ENCODE measurements around the gene EPOP. TPM values are rescaled to one million over a fixed set of nuclear protein-coding genes. Genes with fewer than 3 reads are reported as not detected.

The EPOP gene
- total RNA-seq, 1 donor from 2014 or later = 8.0 TPM

DNA sequence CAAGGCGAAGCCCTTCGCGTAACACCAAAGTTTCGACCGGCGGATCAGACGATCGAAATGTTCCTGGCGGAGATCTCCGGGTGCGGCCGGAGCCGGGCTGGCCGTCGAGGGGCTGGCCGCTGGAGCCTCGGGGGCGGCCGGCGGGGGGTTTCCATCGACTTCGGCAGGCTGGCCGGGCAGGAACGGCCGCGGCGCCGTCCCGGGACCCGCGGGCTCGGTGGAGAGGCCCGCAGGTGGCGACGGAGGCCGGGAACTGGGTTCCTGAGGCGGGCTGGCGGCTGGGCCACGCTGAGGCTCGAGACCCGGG is 1.1 kb downstream of the EPOP start:
- Mint-ChIP-seq H3K4me3 (peak overlapping the region; percentile 93), H3K27me3 (ENCODE audit: insufficient read depth, low read depth) (peaks cover 53% of the 10 kb centered on the region), H3K4me1 (peaks cover 38% of the 10 kb centered on the region), H3K9me3 (no peaks in the 10 kb centered on the region), H3K27ac (no peak overlapping the region), H3K36me3 (no peaks in the 10 kb centered on the region)
- peak; percentile 73 for DNase-seq (ENCODE audit: low spot score)
- TF ChIP-seq, protein P1, sequence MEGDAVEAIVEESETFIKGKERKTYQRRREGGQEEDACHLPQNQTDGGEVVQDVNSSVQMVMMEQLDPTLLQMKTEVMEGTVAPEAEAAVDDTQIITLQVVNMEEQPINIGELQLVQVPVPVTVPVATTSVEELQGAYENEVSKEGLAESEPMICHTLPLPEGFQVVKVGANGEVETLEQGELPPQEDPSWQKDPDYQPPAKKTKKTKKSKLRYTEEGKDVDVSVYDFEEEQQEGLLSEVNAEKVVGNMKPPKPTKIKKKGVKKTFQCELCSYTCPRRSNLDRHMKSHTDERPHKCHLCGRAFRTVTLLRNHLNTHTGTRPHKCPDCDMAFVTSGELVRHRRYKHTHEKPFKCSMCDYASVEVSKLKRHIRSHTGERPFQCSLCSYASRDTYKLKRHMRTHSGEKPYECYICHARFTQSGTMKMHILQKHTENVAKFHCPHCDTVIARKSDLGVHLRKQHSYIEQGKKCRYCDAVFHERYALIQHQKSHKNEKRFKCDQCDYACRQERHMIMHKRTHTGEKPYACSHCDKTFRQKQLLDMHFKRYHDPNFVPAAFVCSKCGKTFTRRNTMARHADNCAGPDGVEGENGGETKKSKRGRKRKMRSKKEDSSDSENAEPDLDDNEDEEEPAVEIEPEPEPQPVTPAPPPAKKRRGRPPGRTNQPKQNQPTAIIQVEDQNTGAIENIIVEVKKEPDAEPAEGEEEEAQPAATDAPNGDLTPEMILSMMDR (IDR thresholded peaks at IDR 0.05) = no peak
- TF ChIP-seq EZH2 (IDR thresholded peaks at IDR 0.05) = no peak
- no peak for TF ChIP-seq EZH2phosphoT487 (IDR thresholded peaks at IDR 0.05)
- H3K9ac ChIP-seq = peak overlapping the region; percentile 7
- H4K20me1 ChIP-seq (ENCODE audit: low read depth) = peaks cover 35% of the 10 kb centered on the region
- H2AFZ ChIP-seq (replicated peaks) = no peak overlapping the region
- H3K9me3 ChIP-seq (ENCODE audit: low read depth) = no peaks in the 10 kb centered on the region
- peaks cover 38% of the 10 kb centered on the region for H3K4me1 ChIP-seq
- H3K4me3 ChIP-seq = peak overlapping the region; percentile 72
- peaks cover 26% of the 10 kb centered on the region for H3K79me2 ChIP-seq (ENCODE audit: low read depth)
- peaks cover 31% of the 10 kb centered on the region for H3F3A ChIP-seq (ENCODE audit: low read depth)
- no peak overlapping the region for H3K27ac ChIP-seq
- H3K36me3 ChIP-seq = no peaks in the 10 kb centered on the region
- peaks cover 86% of the 10 kb centered on the region for H3K27me3 ChIP-seq
- H3K4me2 ChIP-seq = peak overlapping the region; percentile 100

DNA sequence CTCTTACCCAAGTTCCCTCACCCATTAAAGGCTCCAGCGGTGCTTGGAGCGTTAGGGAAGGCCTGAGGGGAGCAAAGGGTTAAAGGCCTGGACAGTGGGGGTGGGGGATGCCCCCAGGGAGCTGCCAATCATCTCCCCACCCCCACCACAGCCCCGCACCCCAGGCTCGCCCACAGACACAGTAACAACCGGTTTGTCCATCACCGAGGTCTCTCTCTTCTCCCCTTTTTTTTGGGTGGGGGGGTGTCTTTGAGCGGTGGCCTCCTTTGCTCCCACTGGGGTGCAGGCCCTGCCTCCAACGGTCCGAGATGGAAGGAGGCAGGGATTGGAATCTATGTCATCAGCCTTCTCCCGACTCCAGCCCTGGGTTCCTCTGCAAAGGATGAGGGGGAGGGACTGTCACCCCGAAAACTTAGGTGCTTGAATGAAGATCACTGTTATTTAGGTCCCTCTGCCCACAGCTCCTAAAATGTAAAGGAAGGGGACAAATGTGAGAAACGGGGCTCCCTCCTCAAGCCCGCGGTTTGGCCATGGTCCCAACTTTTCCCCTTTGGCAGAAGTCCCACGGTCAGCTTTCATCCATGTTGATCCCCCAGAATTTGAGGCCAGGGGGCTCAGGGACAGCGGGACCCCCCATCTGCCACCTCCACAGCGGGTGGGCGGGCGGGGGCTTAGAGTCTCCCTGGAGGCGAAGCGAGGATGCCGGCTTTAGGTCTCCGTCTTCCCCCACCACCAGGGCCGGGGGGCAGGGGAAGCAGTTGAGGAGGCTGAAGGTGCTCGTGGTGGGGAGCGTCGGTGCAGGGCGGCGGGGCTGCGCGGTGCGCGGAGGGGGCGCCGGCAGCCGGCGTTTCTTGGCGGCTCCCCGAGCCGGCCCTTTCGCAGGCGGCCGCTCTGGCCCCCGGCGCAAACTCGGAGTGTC is 1.7 kb downstream of the EPOP start:
- peak; percentile 50 for DNase-seq (ENCODE audit: low spot score)
- peak overlapping the region; percentile 100 for H3K4me2 ChIP-seq
- Mint-ChIP-seq H3K27me3 (ENCODE audit: insufficient read depth, low read depth) (peaks cover 50% of the 10 kb centered on the region), H3K36me3 (no peaks in the 10 kb centered on the region), H3K4me1 (peaks cover 41% of the 10 kb centered on the region), H3K27ac (no peak overlapping the region), H3K4me3 (peak overlapping the region; percentile 93), H3K9me3 (no peaks in the 10 kb centered on the region)
- peak overlapping the region; percentile 50 for H3K9ac ChIP-seq
- peaks cover 35% of the 10 kb centered on the region for H4K20me1 ChIP-seq (ENCODE audit: low read depth)
- peak overlapping the region; percentile 72 for H3K4me3 ChIP-seq
- H3F3A ChIP-seq (ENCODE audit: low read depth) = peaks cover 36% of the 10 kb centered on the region
- no peak overlapping the region for H3K27ac ChIP-seq
- peaks cover 38% of the 10 kb centered on the region for H3K4me1 ChIP-seq
- peaks cover 26% of the 10 kb centered on the region for H3K79me2 ChIP-seq (ENCODE audit: low read depth)
- peaks cover 88% of the 10 kb centered on the region for H3K27me3 ChIP-seq
- no peak overlapping the region for H2AFZ ChIP-seq (replicated peaks)
- no peak for TF ChIP-seq EZH2 (IDR thresholded peaks at IDR 0.05)
- TF ChIP-seq EZH2phosphoT487 (IDR thresholded peaks at IDR 0.05) = no peak
- TF ChIP-seq, protein P1 (IDR thresholded peaks at IDR 0.05) = no peak
- no peaks in the 10 kb centered on the region for H3K36me3 ChIP-seq
- H3K9me3 ChIP-seq (ENCODE audit: low read depth) = no peaks in the 10 kb centered on the region

DNA sequence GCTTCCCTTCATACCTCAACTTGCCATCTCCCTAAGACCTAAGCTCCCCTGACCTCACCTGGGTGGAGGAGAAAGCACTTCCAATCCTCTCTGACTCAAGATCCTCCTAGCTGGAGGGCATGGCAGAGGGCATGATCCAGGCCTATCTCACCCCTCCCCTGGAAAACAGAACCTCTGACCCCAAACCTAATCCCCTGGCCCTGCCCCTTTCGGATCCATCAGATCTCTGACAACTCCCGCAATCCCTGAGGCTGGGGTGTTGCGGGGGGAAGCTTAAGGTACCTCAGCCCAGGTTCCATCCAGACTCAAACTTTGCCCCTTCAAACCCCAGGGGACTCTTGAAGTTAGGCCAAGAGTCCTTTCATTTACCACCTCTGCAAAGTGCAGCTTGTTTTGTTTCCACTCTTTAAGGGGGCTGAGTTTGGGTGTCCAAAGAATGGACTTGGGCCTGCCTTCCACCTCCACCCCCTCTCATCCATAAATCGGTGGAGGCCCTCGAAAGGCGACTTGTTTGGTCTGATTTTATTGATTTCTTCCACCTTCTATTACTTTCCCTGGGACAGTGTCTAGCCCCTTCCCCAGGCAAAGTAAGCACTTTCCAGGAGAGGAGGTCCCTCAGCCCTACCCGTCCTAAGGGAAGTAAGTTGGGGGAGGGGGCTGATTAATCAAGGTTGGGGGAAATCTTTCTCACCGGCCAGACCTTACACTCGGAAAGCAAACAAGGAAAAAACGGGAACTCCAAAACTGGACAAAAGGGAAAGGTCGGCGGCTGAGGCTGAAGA is 2.6 kb downstream of the EPOP start:
- H3K4me2 ChIP-seq = peak overlapping the region; percentile 100
- peaks cover 85% of the 10 kb centered on the region for H3K27me3 ChIP-seq
- peaks cover 38% of the 10 kb centered on the region for H3F3A ChIP-seq (ENCODE audit: low read depth)
- H3K9ac ChIP-seq = no peak overlapping the region
- H3K27ac ChIP-seq = no peak overlapping the region
- H3K27ac Mint-ChIP-seq = no peak overlapping the region
- H3K4me1 ChIP-seq = peaks cover 38% of the 10 kb centered on the region
- H3K27me3 Mint-ChIP-seq (ENCODE audit: insufficient read depth, low read depth) = peaks cover 55% of the 10 kb centered on the region
- TF ChIP-seq EZH2phosphoT487 (IDR thresholded peaks at IDR 0.05) = no peak
- TF ChIP-seq, protein P1 (IDR thresholded peaks at IDR 0.05) = no peak
- TF ChIP-seq EZH2 (IDR thresholded peaks at IDR 0.05) = peak; percentile 27
- no peaks in the 10 kb centered on the region for H3K9me3 ChIP-seq (ENCODE audit: low read depth)
- H3K4me3 ChIP-seq = peak overlapping the region; percentile 72
- DNase-seq (ENCODE audit: low spot score) = peak; percentile 54
- H3K9me3 Mint-ChIP-seq = no peaks in the 10 kb centered on the region
- no peaks in the 10 kb centered on the region for H3K36me3 Mint-ChIP-seq
- peak overlapping the region; percentile 93 for H3K4me3 Mint-ChIP-seq
- no peaks in the 10 kb centered on the region for H3K36me3 ChIP-seq
- no peak overlapping the region for H2AFZ ChIP-seq (replicated peaks)
- peaks cover 35% of the 10 kb centered on the region for H4K20me1 ChIP-seq (ENCODE audit: low read depth)
- H3K4me1 Mint-ChIP-seq = peaks cover 45% of the 10 kb centered on the region
- H3K79me2 ChIP-seq (ENCODE audit: low read depth) = peaks cover 26% of the 10 kb centered on the region

All from neural progenitor cell (in vitro differentiated cells).